Neutrophil (primary cell): Measurements from ENCODE around the gene PPP1R9A.

Source experiments
- H3K27ac ChIP-seq: fragments of 200-600 bp; sonication (generic); 2 replicates; pipeline ENCODE4 v1.5.1; 2016; ENCODE audit warnings: mild to moderate bottlenecking, moderate library complexity
- H3K27me3 ChIP-seq: fragments of 200-600 bp; sonication (generic); 2 replicates; pipeline ENCODE4 v1.6.0; 2016; ENCODE audit warnings: mild to moderate bottlenecking
- H3K36me3 ChIP-seq: fragments of 200-600 bp; sonication (generic); 2 replicates; pipeline ENCODE4 v1.5.1; 2017
- H3K4me1 ChIP-seq, 2 experiments: fragments of 200-600 bp in 1 of 2; sonication (generic) in 1 of 2; 1 replicate in 1 of 2; 2 replicates in 1 of 2; pipeline versions ENCODE4 v1.5.1 to v1.6.1; 2013 to 2016; ENCODE audit warnings: low read depth in 1 of 2, low read length in 1 of 2, mild to moderate bottlenecking in 1 of 2, moderate library complexity in 1 of 2; ENCODE audit not compliant: control insufficient read depth in 1 of 2, insufficient read depth in 1 of 2
- H3K4me3 ChIP-seq, 2 experiments: fragments of 200-600 bp in 1 of 2; sonication (generic) in 1 of 2; 1 replicate in 1 of 2; 2 replicates in 1 of 2; pipeline ENCODE4 v1.5.1; 2013 to 2016; ENCODE audit warnings: low read depth in 1 of 2, low read length in 1 of 2, mild to moderate bottlenecking in 1 of 2, moderate library complexity in 1 of 2
- H3K9me3 ChIP-seq: fragments of 200-600 bp; sonication (generic); 2 replicates; pipeline ENCODE4 v1.5.1; 2016
- CTCF ChIP-seq: fragments of 200-600 bp; sonication (generic); IDR thresholded peaks from 2 replicates; pipeline ENCODE4 v1.5.1; 2016; ENCODE audit warnings: antibody characterized with exemption

Gene PPP1R9A

GRCh38 chr7:95101422-95101821 is 194.0 kb downstream of the PPP1R9A start:
- no peak overlapping the region for H3K4me3 ChIP-seq
- H3K27ac ChIP-seq = no peak overlapping the region
- no peak for TF ChIP-seq CTCF
- no peaks in the 10 kb centered on the region for H3K36me3 ChIP-seq
- H3K9me3 ChIP-seq = no peaks in the 10 kb centered on the region
- H3K4me1 ChIP-seq = peaks cover 0 to 3% of the 10 kb centered on the region in 2 experiments
- no peaks in the 10 kb centered on the region for H3K27me3 ChIP-seq

- H3K4me3 ChIP-seq = no peak overlapping the region
- peaks cover 0 to 7% of the 10 kb centered on the region in 2 experiments for H3K4me1 ChIP-seq
- no peaks in the 10 kb centered on the region for H3K36me3 ChIP-seq
- H3K27ac ChIP-seq = no peak overlapping the region
- H3K27me3 ChIP-seq = no peaks in the 10 kb centered on the region
- H3K9me3 ChIP-seq = no peaks in the 10 kb centered on the region
- no peak for TF ChIP-seq CTCF
These were observed 195.3 kb downstream of the PPP1R9A start for GRCh38 chr7:95102662-95103061.

- H3K36me3 ChIP-seq = no peaks in the 10 kb centered on the region
- no peak overlapping the region for H3K4me3 ChIP-seq
- TF ChIP-seq CTCF = no peak
- H3K9me3 ChIP-seq = no peaks in the 10 kb centered on the region
- no peaks in the 10 kb centered on the region for H3K27me3 ChIP-seq
- no peak overlapping the region for H3K27ac ChIP-seq
- peaks cover 0 to 7% of the 10 kb centered on the region in 2 experiments for H3K4me1 ChIP-seq
These were observed 197.3 kb downstream of the PPP1R9A start for GRCh38 chr7:95104739-95105138.

GRCh38 chr7:95105627-95106026 is 198.2 kb downstream of the PPP1R9A start:
- Histone ChIP-seq H3K27ac (no peak overlapping the region), H3K9me3 (no peaks in the 10 kb centered on the region), H3K36me3 (no peaks in the 10 kb centered on the region), H3K27me3 (no peaks in the 10 kb centered on the region), H3K4me3 (no peak overlapping the region), H3K4me1 (peaks cover 0 to 7% of the 10 kb centered on the region in 2 experiments)
- TF ChIP-seq CTCF = no peak

- H3K4me1 ChIP-seq = peaks cover 0 to 7% of the 10 kb centered on the region in 2 experiments
- no peaks in the 10 kb centered on the region for H3K9me3 ChIP-seq
- H3K27me3 ChIP-seq = no peaks in the 10 kb centered on the region
- no peak overlapping the region for H3K27ac ChIP-seq
- H3K36me3 ChIP-seq = no peaks in the 10 kb centered on the region
- H3K4me3 ChIP-seq = no peak overlapping the region
- no peak for TF ChIP-seq CTCF
These were observed 199.0 kb downstream of the PPP1R9A start for GRCh38 chr7:95106401-95106800.

GRCh38 chr7:95110707-95111106 is 203.3 kb downstream of the PPP1R9A start:
- Histone ChIP-seq H3K9me3 (no peaks in the 10 kb centered on the region), H3K4me3 (no peak overlapping the region), H3K27me3 (no peaks in the 10 kb centered on the region), H3K4me1 (peaks cover 0 to 7% of the 10 kb centered on the region in 2 experiments), H3K27ac (no peak overlapping the region), H3K36me3 (no peaks in the 10 kb centered on the region)
- TF ChIP-seq CTCF = no peak
